Adrenal gland (tissue), 5 donors: Measurements from ENCODE around the gene SLC4A1.

Experiments
- POLR2A ChIP-seq, 2 donors: fragments of 450-650 bp; IDR thresholded peaks; one replicate each; pipeline ENCODE4 v1.6.1; 2017; ENCODE audit warnings: antibody characterized with exemption in 2 of 2, mild to moderate bottlenecking in 2 of 2, moderate library complexity in 1 of 2
- TF ChIP-seq, protein P1 (sequence below), 6 experiments: fragments of 450-650 bp in 4 of 6; fragments of 200-600 bp in 2 of 6; sonication (generic) in 1 of 6; IDR thresholded peaks; 1 replicate in 5 of 6; 2 replicates in 1 of 6; pipeline versions ENCODE4 v1.5.1 to v1.8.0; 2016 to 2021; ENCODE audit warnings: antibody characterized with exemption in 6 of 6, mild to moderate bottlenecking in 2 of 6, moderate library complexity in 1 of 6
- donor health status: DM: no; HTN: no; CAD: no.

GRCh38 chr17:44213403-44214229, 54.3 kb downstream of the SLC4A1 start:
- TF ChIP-seq, protein P1, sequence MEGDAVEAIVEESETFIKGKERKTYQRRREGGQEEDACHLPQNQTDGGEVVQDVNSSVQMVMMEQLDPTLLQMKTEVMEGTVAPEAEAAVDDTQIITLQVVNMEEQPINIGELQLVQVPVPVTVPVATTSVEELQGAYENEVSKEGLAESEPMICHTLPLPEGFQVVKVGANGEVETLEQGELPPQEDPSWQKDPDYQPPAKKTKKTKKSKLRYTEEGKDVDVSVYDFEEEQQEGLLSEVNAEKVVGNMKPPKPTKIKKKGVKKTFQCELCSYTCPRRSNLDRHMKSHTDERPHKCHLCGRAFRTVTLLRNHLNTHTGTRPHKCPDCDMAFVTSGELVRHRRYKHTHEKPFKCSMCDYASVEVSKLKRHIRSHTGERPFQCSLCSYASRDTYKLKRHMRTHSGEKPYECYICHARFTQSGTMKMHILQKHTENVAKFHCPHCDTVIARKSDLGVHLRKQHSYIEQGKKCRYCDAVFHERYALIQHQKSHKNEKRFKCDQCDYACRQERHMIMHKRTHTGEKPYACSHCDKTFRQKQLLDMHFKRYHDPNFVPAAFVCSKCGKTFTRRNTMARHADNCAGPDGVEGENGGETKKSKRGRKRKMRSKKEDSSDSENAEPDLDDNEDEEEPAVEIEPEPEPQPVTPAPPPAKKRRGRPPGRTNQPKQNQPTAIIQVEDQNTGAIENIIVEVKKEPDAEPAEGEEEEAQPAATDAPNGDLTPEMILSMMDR (IDR thresholded peaks at IDR 0.05) = no peak
- no peak for TF ChIP-seq POLR2A (IDR thresholded peaks at IDR 0.05)
